ENCODE results near the gene TRAPPC2. TPM values are rescaled to one million over a fixed set of nuclear protein-coding genes. Genes with fewer than 3 reads are reported as not detected.

TRAPPC2 gene
- total and polyA plus RNA-seq, 4 donors, result 3.1 to 12.3 (median 8.8) TPM

GRCh38 chrX:13752646-13753045, 18.2 kb upstream of the TRAPPC2 start:
- Histone ChIP-seq H3K4me3 (ENCODE audit: low read depth in 1 of 3, low read length in 3 of 3) (no peak overlapping the region), H3K27ac (ENCODE audit: low read depth in 1 of 2, low read length in 2 of 2) (no peak overlapping the region), H3K27me3 (ENCODE audit: control insufficient read depth in 4 of 4, insufficient read depth in 4 of 4, low read length in 3 of 4) (no peaks in the 10 kb centered on the region), H3K4me1 (ENCODE audit: control insufficient read depth in 4 of 4, insufficient read depth in 4 of 4, low read length in 3 of 4) (no peaks in the 10 kb centered on the region), H3K9ac (ENCODE audit: low read depth in 1 of 2, low read length in 2 of 2) (no peak overlapping the region), H3K9me3 (ENCODE audit: control insufficient read depth in 4 of 4, low read length in 3 of 4) (no peaks in the 10 kb centered on the region), H3K36me3 (ENCODE audit: control insufficient read depth in 4 of 4, insufficient read depth in 3 of 4, low read depth in 1 of 4, low read length in 3 of 4) (peaks cover 0 to 26% (median 3%) of the 10 kb centered on the region in 4 donors)
- DNase-seq (ENCODE audit: low spot score), result no peak
- 74% methylated on average over 3 of the region's 3 CpGs for WGBS
- TF ChIP-seq CTCF (IDR thresholded peaks at IDR 0.05; ENCODE audit: low read depth, low read length, missing input control) (no peak), REST (IDR thresholded peaks at IDR 0.05) (no peak), NR2F2 (IDR thresholded peaks at IDR 0.05) (no peak), FOXA2 (IDR thresholded peaks at IDR 0.05) (no peak), SP1 (IDR thresholded peaks at IDR 0.05) (no peak), RAD21 (IDR thresholded peaks at IDR 0.05) (no peak), YY1 (IDR thresholded peaks at IDR 0.05) (no peak), HNF4G (IDR thresholded peaks at IDR 0.05) (no peak), HNF4A (conservative IDR thresholded peaks at IDR 0.05) (no peak), EGR1 (IDR thresholded peaks at IDR 0.05; ENCODE audit: low read depth in 2 of 2) (no peak), FOXA1 (IDR thresholded peaks at IDR 0.05) (no peak), TAF1 (conservative IDR thresholded peaks at IDR 0.05) (no peak), RXRA (IDR thresholded peaks at IDR 0.05) (no peak), JUND (IDR thresholded peaks at IDR 0.05) (no peak)
- TF ChIP-seq, protein P1, sequence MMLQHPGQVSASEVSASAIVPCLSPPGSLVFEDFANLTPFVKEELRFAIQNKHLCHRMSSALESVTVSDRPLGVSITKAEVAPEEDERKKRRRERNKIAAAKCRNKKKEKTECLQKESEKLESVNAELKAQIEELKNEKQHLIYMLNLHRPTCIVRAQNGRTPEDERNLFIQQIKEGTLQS (IDR thresholded peaks at IDR 0.05), result no peak
- TF ChIP-seq, protein P2, sequence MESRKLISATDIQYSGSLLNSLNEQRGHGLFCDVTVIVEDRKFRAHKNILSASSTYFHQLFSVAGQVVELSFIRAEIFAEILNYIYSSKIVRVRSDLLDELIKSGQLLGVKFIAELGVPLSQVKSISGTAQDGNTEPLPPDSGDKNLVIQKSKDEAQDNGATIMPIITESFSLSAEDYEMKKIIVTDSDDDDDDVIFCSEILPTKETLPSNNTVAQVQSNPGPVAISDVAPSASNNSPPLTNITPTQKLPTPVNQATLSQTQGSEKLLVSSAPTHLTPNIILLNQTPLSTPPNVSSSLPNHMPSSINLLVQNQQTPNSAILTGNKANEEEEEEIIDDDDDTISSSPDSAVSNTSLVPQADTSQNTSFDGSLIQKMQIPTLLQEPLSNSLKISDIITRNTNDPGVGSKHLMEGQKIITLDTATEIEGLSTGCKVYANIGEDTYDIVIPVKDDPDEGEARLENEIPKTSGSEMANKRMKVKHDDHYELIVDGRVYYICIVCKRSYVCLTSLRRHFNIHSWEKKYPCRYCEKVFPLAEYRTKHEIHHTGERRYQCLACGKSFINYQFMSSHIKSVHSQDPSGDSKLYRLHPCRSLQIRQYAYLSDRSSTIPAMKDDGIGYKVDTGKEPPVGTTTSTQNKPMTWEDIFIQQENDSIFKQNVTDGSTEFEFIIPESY (IDR thresholded peaks at IDR 0.05), result no peak

DNA sequence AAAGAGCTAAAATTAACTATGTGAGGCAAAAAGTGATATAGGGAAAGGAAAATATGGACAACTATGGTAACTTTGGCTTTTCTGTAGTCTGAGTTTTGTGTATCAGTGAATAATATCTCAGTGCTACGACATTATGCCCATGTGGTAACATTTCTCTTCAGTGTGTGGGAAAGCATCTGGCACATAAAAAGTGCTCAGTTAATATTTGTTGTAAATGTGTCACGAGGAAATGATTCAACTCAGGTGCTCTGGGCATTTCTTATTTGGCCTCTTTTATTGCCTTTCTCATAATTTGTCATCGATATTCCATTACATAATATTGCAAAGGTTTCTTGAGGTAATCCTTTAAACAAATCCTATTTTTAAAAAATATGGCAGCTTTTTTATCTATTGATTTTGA, 17.7 kb upstream of the TRAPPC2 start:
- no peaks in the 10 kb centered on the region for H3K9me3 ChIP-seq (ENCODE audit: control insufficient read depth in 4 of 4, low read length in 3 of 4)
- H3K4me3 ChIP-seq (ENCODE audit: low read depth in 1 of 3, low read length in 3 of 3), result no peak overlapping the region
- H3K4me1 ChIP-seq (ENCODE audit: control insufficient read depth in 4 of 4, insufficient read depth in 4 of 4, low read length in 3 of 4), result no peaks in the 10 kb centered on the region
- H3K36me3 ChIP-seq (ENCODE audit: control insufficient read depth in 4 of 4, insufficient read depth in 3 of 4, low read depth in 1 of 4, low read length in 3 of 4), result peaks cover 0 to 21% (median 3%) of the 10 kb centered on the region in 4 donors
- 85% methylated on average over 3 of the region's 3 CpGs for WGBS
- DNase-seq (ENCODE audit: low spot score), result no peak
- no peak overlapping the region for H3K9ac ChIP-seq (ENCODE audit: low read depth in 1 of 2, low read length in 2 of 2)
- H3K27me3 ChIP-seq (ENCODE audit: control insufficient read depth in 4 of 4, insufficient read depth in 4 of 4, low read length in 3 of 4), result no peaks in the 10 kb centered on the region
- H3K27ac ChIP-seq (ENCODE audit: low read depth in 1 of 2, low read length in 2 of 2), result no peak overlapping the region
- no peak for TF ChIP-seq FOXA2 (IDR thresholded peaks at IDR 0.05)
- no peak for TF ChIP-seq RXRA (IDR thresholded peaks at IDR 0.05)
- no peak for TF ChIP-seq JUND (IDR thresholded peaks at IDR 0.05)
- TF ChIP-seq HNF4A (conservative IDR thresholded peaks at IDR 0.05), result no peak
- TF ChIP-seq, protein P3, sequence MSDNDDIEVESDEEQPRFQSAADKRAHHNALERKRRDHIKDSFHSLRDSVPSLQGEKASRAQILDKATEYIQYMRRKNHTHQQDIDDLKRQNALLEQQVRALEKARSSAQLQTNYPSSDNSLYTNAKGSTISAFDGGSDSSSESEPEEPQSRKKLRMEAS (IDR thresholded peaks at IDR 0.05), result no peak
- no peak for TF ChIP-seq TAF1 (conservative IDR thresholded peaks at IDR 0.05)
- TF ChIP-seq EGR1 (IDR thresholded peaks at IDR 0.05; ENCODE audit: low read depth in 2 of 2), result no peak
- TF ChIP-seq GABPA (IDR thresholded peaks at IDR 0.05 in 1 of 2, conservative IDR thresholded peaks at IDR 0.05 in 1 of 2), result no peak
- TF ChIP-seq, protein P1 (IDR thresholded peaks at IDR 0.05), result no peak
- no peak for TF ChIP-seq YY1 (IDR thresholded peaks at IDR 0.05)
- no peak for TF ChIP-seq CTCF (IDR thresholded peaks at IDR 0.05; ENCODE audit: low read depth, low read length, missing input control)
- TF ChIP-seq HNF4G (IDR thresholded peaks at IDR 0.05), result no peak
- TF ChIP-seq SP1 (IDR thresholded peaks at IDR 0.05), result no peak
- no peak for TF ChIP-seq NR2F2 (IDR thresholded peaks at IDR 0.05)
- TF ChIP-seq FOXA1 (IDR thresholded peaks at IDR 0.05), result no peak
- no peak for TF ChIP-seq RAD21 (IDR thresholded peaks at IDR 0.05)
- TF ChIP-seq, protein P2 (IDR thresholded peaks at IDR 0.05), result no peak
